Measurements from ENCODE around the gene CMIP.

CMIP gene

DNA sequence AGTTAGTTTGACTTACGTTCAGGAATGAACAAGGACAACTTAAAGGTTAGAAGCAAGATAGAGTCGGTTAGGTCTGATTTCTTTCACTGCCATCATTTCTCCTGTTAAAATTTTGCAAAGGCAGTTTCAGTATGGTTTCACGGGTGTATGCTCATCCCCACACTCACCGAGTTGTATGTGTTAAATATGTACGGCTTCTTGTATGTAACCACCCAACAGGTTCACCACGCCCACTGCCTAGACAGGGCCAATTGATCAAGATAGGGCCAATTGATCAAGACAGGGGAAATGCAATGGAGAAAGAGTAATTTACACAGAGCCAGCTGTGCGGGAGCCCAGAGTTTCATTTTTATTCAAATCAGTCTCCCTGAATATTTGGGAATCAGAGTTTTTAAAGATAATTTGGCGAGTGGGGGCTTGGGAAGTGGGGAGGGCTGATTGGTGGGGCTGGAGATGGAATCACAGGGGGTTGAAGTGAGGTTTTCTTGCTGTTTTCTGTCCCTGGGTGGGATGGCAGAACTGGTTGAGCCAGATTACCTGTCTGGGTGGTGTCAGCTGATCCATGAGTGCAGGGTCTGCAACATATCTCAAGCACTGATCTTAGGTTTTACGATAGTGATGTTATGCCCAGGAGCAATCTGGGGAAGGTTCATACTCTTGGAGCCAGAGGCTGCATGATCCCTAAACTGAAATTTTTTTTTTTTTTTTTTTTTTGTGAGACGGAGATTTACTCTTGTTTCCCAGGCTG, 272.0 kb downstream of the CMIP start:
- no peak overlapping the region for H2AFZ ChIP-seq (ENCODE audit: low read depth, low read length, severe bottlenecking)
- no peaks in the 10 kb centered on the region for H3K36me3 ChIP-seq (ENCODE audit: low read length)
- H3K9me3 ChIP-seq (ENCODE audit: insufficient read depth, low read length) = no peaks in the 10 kb centered on the region
- no peak overlapping the region for H3K27ac ChIP-seq (ENCODE audit: low read depth, low read length)
- no peaks in the 10 kb centered on the region for H3K79me2 ChIP-seq (ENCODE audit: insufficient read depth, low read length)
- H3K4me2 ChIP-seq (ENCODE audit: low read depth, low read length, poor library complexity, severe bottlenecking) = no peak overlapping the region
- no peak overlapping the region for H3K9ac ChIP-seq (ENCODE audit: low read length)
- H3K27me3 ChIP-seq (ENCODE audit: low read length) = no peaks in the 10 kb centered on the region
- no peaks in the 10 kb centered on the region for H4K20me1 ChIP-seq (ENCODE audit: low read depth, low read length)
- no peaks in the 10 kb centered on the region for H3K9me2 ChIP-seq (replicated peaks; ENCODE audit: insufficient read depth, low read length)
- TF ChIP-seq EZH2phosphoT487 (conservative IDR thresholded peaks at IDR 0.05; ENCODE audit: low read length) = no peak
- TF ChIP-seq, protein P1, sequence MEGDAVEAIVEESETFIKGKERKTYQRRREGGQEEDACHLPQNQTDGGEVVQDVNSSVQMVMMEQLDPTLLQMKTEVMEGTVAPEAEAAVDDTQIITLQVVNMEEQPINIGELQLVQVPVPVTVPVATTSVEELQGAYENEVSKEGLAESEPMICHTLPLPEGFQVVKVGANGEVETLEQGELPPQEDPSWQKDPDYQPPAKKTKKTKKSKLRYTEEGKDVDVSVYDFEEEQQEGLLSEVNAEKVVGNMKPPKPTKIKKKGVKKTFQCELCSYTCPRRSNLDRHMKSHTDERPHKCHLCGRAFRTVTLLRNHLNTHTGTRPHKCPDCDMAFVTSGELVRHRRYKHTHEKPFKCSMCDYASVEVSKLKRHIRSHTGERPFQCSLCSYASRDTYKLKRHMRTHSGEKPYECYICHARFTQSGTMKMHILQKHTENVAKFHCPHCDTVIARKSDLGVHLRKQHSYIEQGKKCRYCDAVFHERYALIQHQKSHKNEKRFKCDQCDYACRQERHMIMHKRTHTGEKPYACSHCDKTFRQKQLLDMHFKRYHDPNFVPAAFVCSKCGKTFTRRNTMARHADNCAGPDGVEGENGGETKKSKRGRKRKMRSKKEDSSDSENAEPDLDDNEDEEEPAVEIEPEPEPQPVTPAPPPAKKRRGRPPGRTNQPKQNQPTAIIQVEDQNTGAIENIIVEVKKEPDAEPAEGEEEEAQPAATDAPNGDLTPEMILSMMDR (IDR thresholded peaks at IDR 0.05; ENCODE audit: insufficient read depth, low read length, poor library complexity, severe bottlenecking) = no peak
- H3F3A ChIP-seq (ENCODE audit: insufficient read depth) = no peaks in the 10 kb centered on the region
- H3K4me3 ChIP-seq (ENCODE audit: insufficient read depth, low read length, poor library complexity, severe bottlenecking) = no peak overlapping the region

- H3K4me3 ChIP-seq (ENCODE audit: insufficient read depth, low read length, poor library complexity, severe bottlenecking) = no peak overlapping the region
- H3K9me3 ChIP-seq (ENCODE audit: insufficient read depth, low read length) = no peaks in the 10 kb centered on the region
- no peaks in the 10 kb centered on the region for H4K20me1 ChIP-seq (ENCODE audit: low read depth, low read length)
- no peak overlapping the region for H3K27ac ChIP-seq (ENCODE audit: low read depth, low read length)
- no peaks in the 10 kb centered on the region for H3K79me2 ChIP-seq (ENCODE audit: insufficient read depth, low read length)
- H3K27me3 ChIP-seq (ENCODE audit: low read length) = no peaks in the 10 kb centered on the region
- TF ChIP-seq, protein P1 (IDR thresholded peaks at IDR 0.05; ENCODE audit: insufficient read depth, low read length, poor library complexity, severe bottlenecking) = no peak
- no peak for TF ChIP-seq EZH2phosphoT487 (conservative IDR thresholded peaks at IDR 0.05; ENCODE audit: low read length)
- H3F3A ChIP-seq (ENCODE audit: insufficient read depth) = no peaks in the 10 kb centered on the region
- no peaks in the 10 kb centered on the region for H3K9me2 ChIP-seq (replicated peaks; ENCODE audit: insufficient read depth, low read length)
- H3K9ac ChIP-seq (ENCODE audit: low read length) = no peak overlapping the region
- no peak overlapping the region for H3K4me2 ChIP-seq (ENCODE audit: low read depth, low read length, poor library complexity, severe bottlenecking)
- H3K36me3 ChIP-seq (ENCODE audit: low read length) = no peaks in the 10 kb centered on the region
- H2AFZ ChIP-seq (ENCODE audit: low read depth, low read length, severe bottlenecking) = no peak overlapping the region
Observed at GRCh38 chr16:81717662-81718189, 273.1 kb downstream of the CMIP start.

DNA sequence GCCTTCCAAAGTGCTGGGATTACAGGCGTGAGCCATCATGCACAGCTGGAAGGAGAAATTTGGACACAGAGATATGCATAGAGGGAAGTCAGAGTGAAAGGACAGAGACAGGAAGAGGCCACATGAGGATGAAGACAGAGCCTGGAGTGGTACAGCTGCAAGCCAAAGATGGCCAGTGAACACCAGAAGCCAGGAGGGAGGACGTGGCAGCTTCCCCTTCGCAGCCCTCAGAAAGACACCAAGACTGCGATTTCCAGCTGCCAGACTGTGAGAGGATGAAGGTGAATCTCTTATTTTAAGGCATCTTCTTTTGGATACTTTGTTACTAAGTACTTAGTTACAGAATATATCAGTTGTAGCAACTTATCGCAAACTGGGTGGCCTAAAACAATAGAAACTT, 274.0 kb downstream of the CMIP start:
- Histone ChIP-seq H3K36me3 (ENCODE audit: low read length) (no peaks in the 10 kb centered on the region), H3K9me2 (replicated peaks; ENCODE audit: insufficient read depth, low read length) (no peaks in the 10 kb centered on the region), H3K9ac (ENCODE audit: low read length) (no peak overlapping the region), H3K27me3 (ENCODE audit: low read length) (no peaks in the 10 kb centered on the region), H3K4me2 (ENCODE audit: low read depth, low read length, poor library complexity, severe bottlenecking) (no peak overlapping the region), H3K27ac (ENCODE audit: low read depth, low read length) (no peak overlapping the region), H3K79me2 (ENCODE audit: insufficient read depth, low read length) (no peaks in the 10 kb centered on the region), H3K4me3 (ENCODE audit: insufficient read depth, low read length, poor library complexity, severe bottlenecking) (no peak overlapping the region), H3F3A (ENCODE audit: insufficient read depth) (no peaks in the 10 kb centered on the region), H4K20me1 (ENCODE audit: low read depth, low read length) (no peaks in the 10 kb centered on the region), H3K9me3 (ENCODE audit: insufficient read depth, low read length) (no peaks in the 10 kb centered on the region), H2AFZ (ENCODE audit: low read depth, low read length, severe bottlenecking) (no peak overlapping the region)
- TF ChIP-seq EZH2phosphoT487 (conservative IDR thresholded peaks at IDR 0.05; ENCODE audit: low read length) = no peak
- TF ChIP-seq, protein P1 (IDR thresholded peaks at IDR 0.05; ENCODE audit: insufficient read depth, low read length, poor library complexity, severe bottlenecking) = no peak
